Lower lobe of right lung (tissue), 2 donors: ENCODE data around the gene SLC27A5. TPM values are rescaled to one million over a fixed set of nuclear protein-coding genes. Genes with fewer than 3 reads are reported as not detected.

Experiments used
- ATAC-seq, 2 donors: fragments of 200-7000 bp; cut with Tn5 transposase; one replicate each; pipeline ENCODE4 v1.9.1; 2020 to 2022; ENCODE audit warnings: mild to moderate bottlenecking in 2 of 2, moderate library complexity in 2 of 2
- DNase-seq: peaks from one replicate; pipeline ENCODE4 v3.0.0-alpha.2; 2020
- H3K27ac ChIP-seq: fragments of 200-600 bp; one replicate; pipeline ENCODE4 v1.8.0; 2022
- H3K27me3 ChIP-seq: fragments of 200-600 bp; one replicate; pipeline ENCODE4 v1.8.0; 2022; ENCODE audit warnings: low read depth
- H3K36me3 ChIP-seq: fragments of 200-600 bp; one replicate; pipeline ENCODE4 v1.8.0; 2022; ENCODE audit warnings: mild to moderate bottlenecking
- H3K4me1 ChIP-seq: fragments of 200-600 bp; one replicate; pipeline ENCODE4 v1.8.0; 2022
- H3K4me3 ChIP-seq: fragments of 200-600 bp; one replicate; pipeline ENCODE4 v1.8.0; 2022; ENCODE audit warnings: mild to moderate bottlenecking
- H3K9me3 ChIP-seq: fragments of 200-600 bp; one replicate; pipeline ENCODE4 v1.8.0; 2022
- CTCF ChIP-seq: fragments of 200-600 bp; IDR thresholded peaks from one replicate; pipeline ENCODE4 v1.8.0; 2022; ENCODE audit warnings: antibody characterized with exemption, mild to moderate bottlenecking
- intact Hi-C: fragments of 100-400 bp; cut with DNase I; formaldehyde crosslinking; loops from one replicate; pipeline ENCODE4 v1.11.0; 2022
- long read RNA-seq: library from polyadenylated mRNA; unstranded; transcript quantifications from one replicate; pipeline ENCODE4 v2.0.0, GENCODE V29; 2021
- total RNA-seq: library from RNA; stranded (reverse); fragmentation: NEBNext Ultra II Directional; extraction: Animal tissue kit (Norgen Biotek cat#: 25700); gene quantifications from one replicate; pipeline ENCODE4 v1.2.1, GENCODE V29; 2021
- donor health status: DM: no; HTN: yes; CAD: no; lungs with severe emphysema.

The SLC27A5 gene
- 6.6 TPM for total RNA-seq
- long read RNA-seq, partial matches to known transcripts: 0 of 5 reads
- long read RNA-seq, other reads (novel, unspliced or antisense): 4 of 5 reads

GRCh38 chr19:58511353-58512208 lies at the start of gene SLC27A5:
TSS of gene SLC27A5 (minus strand) at chr19:58511992. CDS start at chr19:58511955, 37 bp downstream.
- Histone ChIP-seq H3K27me3 (no peaks in the 10 kb centered on the region), H3K36me3 (peaks cover 11% of the 10 kb centered on the region), H3K9me3 (peaks cover 7% of the 10 kb centered on the region), H3K27ac (no peak within 1 kb of the TSS), H3K4me1 (peaks cover 23% of the 10 kb centered on the region), H3K4me3 (no peak within 1 kb of the TSS)
- DNase-seq (no peak), ATAC-seq (no peak)
- no peak for TF ChIP-seq CTCF
- intact Hi-C loops: no loop called here

- ATAC-seq: no peak
- no peak for DNase-seq
- Histone ChIP-seq H3K27me3 (peaks cover 6% of the 10 kb centered on the region), H3K9me3 (no peaks in the 10 kb centered on the region), H3K4me1 (peaks cover 39% of the 10 kb centered on the region), H3K4me3 (no peak overlapping the region), H3K36me3 (peaks cover 13% of the 10 kb centered on the region), H3K27ac (no peak overlapping the region)
- TF ChIP-seq CTCF: no peak
- intact Hi-C loops: no loop called here
Observed at GRCh38 chr19:58560921-58561320, 49.1 kb upstream of the SLC27A5 start.

- Histone ChIP-seq H3K4me3 (peak overlapping the region; percentile 66), H3K27me3 (peaks cover 6% of the 10 kb centered on the region), H3K27ac (peak overlapping the region; percentile 99), H3K9me3 (no peaks in the 10 kb centered on the region), H3K36me3 (peaks cover 19% of the 10 kb centered on the region), H3K4me1 (peaks cover 45% of the 10 kb centered on the region)
- TF ChIP-seq CTCF: no peak
- ATAC-seq (no peak), DNase-seq (no peak)
- intact Hi-C loops: no loop called here
Observed at GRCh38 chr19:58560007-58560887, 48.5 kb upstream of the SLC27A5 start.

- peak; percentile 77 to 78 for ATAC-seq
- Histone ChIP-seq H3K27ac (peak overlapping the region; percentile 99), H3K4me1 (peaks cover 47% of the 10 kb centered on the region), H3K4me3 (peak overlapping the region; percentile 66), H3K36me3 (peaks cover 19% of the 10 kb centered on the region), H3K9me3 (no peaks in the 10 kb centered on the region), H3K27me3 (peaks cover 6% of the 10 kb centered on the region)
- peak; percentile 93 for DNase-seq
- no peak for TF ChIP-seq CTCF
- intact Hi-C loops: no loop called here
Observed at GRCh38 chr19:58559275-58560006, 47.6 kb upstream of the SLC27A5 start.
